ENCODE results near the gene GALNS. TPM values are rescaled to one million over a fixed set of nuclear protein-coding genes. Genes with fewer than 3 reads are reported as not detected.

Gene GALNS
- total and polyA plus RNA-seq, 2 of the 4 experiments (the other 2 are of a cell fraction), result 7.2 to 32.5 TPM

DNA sequence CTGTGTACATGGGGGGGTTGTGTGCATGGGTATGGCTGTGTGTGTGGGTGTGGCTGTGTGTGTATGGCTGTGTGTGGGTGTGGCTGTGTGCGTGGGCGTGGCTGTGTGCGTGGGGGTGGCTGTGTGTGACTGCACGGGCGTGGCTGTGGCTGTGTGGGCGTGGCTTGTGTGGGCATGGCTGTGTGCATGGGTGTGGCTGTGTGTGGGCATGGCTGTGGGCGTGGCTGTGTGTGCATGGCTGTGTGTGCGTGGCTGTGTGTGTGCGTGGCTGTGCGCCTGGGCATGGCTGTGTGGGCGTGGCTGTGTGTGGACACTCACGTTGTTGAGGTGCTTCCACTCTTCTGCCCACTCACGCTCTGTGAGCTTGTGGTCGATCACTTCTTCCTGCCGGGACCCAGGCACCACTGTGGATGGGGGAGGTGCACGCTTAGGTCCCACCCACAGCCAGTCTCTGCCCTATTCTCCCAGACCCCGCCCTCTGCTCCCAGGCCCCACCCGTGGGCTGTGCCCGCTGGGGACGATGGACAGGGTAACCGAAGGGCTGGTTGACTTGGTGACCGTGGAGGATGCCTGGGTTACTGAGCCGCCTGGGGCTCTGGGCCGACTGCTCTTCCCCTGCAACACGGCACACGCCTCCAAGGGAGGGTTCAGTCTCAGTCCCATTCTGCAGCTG, 25.7 kb upstream of the GALNS start:
- peaks cover 24% of the 10 kb centered on the region for H3K27me3 ChIP-seq (ENCODE audit: control insufficient read depth, insufficient read depth, low read length)
- TF ChIP-seq CHD1 (IDR thresholded peaks at IDR 0.05; ENCODE audit: low read depth, low read length) (no peak), POLR2A (IDR thresholded peaks at IDR 0.05; ENCODE audit: low read depth, low read length) (no peak), MAFK (IDR thresholded peaks at IDR 0.05; ENCODE audit: low read depth, low read length) (no peak), NFE2L2 (IDR thresholded peaks at IDR 0.05; ENCODE audit: low read depth, low read length) (no peak), SMC3 (IDR thresholded peaks at IDR 0.05; ENCODE audit: low read depth, low read length) (no peak), MAZ (IDR thresholded peaks at IDR 0.05; ENCODE audit: borderline replicate concordance, low read depth, low read length) (no peak), BHLHE40 (IDR thresholded peaks at IDR 0.05; ENCODE audit: low read depth, low read length) (no peak), RCOR1 (IDR thresholded peaks at IDR 0.05; ENCODE audit: insufficient replicate concordance, low read length) (no peak)
- TF ChIP-seq, protein P1, sequence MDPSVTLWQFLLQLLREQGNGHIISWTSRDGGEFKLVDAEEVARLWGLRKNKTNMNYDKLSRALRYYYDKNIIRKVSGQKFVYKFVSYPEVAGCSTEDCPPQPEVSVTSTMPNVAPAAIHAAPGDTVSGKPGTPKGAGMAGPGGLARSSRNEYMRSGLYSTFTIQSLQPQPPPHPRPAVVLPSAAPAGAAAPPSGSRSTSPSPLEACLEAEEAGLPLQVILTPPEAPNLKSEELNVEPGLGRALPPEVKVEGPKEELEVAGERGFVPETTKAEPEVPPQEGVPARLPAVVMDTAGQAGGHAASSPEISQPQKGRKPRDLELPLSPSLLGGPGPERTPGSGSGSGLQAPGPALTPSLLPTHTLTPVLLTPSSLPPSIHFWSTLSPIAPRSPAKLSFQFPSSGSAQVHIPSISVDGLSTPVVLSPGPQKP (IDR thresholded peaks at IDR 0.05; ENCODE audit: borderline replicate concordance, low read depth, low read length), result no peak
- no peak overlapping the region for H2BK15ac ChIP-seq (ENCODE audit: low read depth, low read length)
- intact Hi-C loops (cut with micrococcal nuclease) (no loop called here), dilution Hi-C loops (cut with HindIII; ENCODE audit: low sequenced_read_pairs, unreplicated experiment) (no loop called here), in situ Hi-C loops (cut with MboI; ENCODE audit: low sequenced_read_pairs) (no loop called here)
- H4K91ac ChIP-seq (ENCODE audit: insufficient read depth, low read depth, low read length), result no peak overlapping the region
- H3K79me1 ChIP-seq (ENCODE audit: low read depth in 1 of 2, low read length in 2 of 2), result no peaks in the 10 kb centered on the region
- no peak overlapping the region for H2BK5ac ChIP-seq (ENCODE audit: low read depth, low read length, poor library complexity, severe bottlenecking)
- H2AK5ac ChIP-seq (ENCODE audit: low read depth, low read length), result no peak overlapping the region
- no peak overlapping the region for H3K9ac ChIP-seq (ENCODE audit: low read depth, low read length)
- H3K27ac ChIP-seq (ENCODE audit: insufficient read depth, low read length), result no peak overlapping the region
- H3K9me3 ChIP-seq (ENCODE audit: control insufficient read depth, insufficient read depth, low read length), result no peaks in the 10 kb centered on the region
- BruUV-seq (replicated peaks), result no TSS peak
- no peak for ATAC-seq (ENCODE audit: low read depth)
- H3K4me3 ChIP-seq (ENCODE audit: insufficient read depth, low read depth, low read length), result no peak overlapping the region
- H3K36me3 ChIP-seq (ENCODE audit: control insufficient read depth, insufficient read depth, low read length), result no peaks in the 10 kb centered on the region
- WGBS, 2 experiments (ENCODE audit: extremely low coverage in 2 of 2, insufficient read length in 1 of 2), result 92% methylated on average over 8 of the region's 26 CpGs; no CpG with 5 or more reads in 1 of the 2 experiments
- DNase-seq, result no peak
- no peak overlapping the region for H3K56ac ChIP-seq (ENCODE audit: extremely low read depth, insufficient read depth, low read length)
- H3K4me2 ChIP-seq (ENCODE audit: low read depth, low read length), result no peak overlapping the region
- no peaks in the 10 kb centered on the region for H3K9me1 ChIP-seq (ENCODE audit: insufficient read depth, low read length)
- no peak overlapping the region for H3K18ac ChIP-seq (ENCODE audit: low read depth, low read length)
- ChIA-PET CTCF (no interaction called here), POLR2A (ENCODE audit: unreplicated experiment) (no interaction called here)
- no peak overlapping the region for H2AK9ac ChIP-seq (replicated peaks; ENCODE audit: low read depth, low read length, poor library complexity)
- no peak overlapping the region for H3K4ac ChIP-seq (ENCODE audit: low read depth, low read length)
- no peak overlapping the region for H2BK120ac ChIP-seq (ENCODE audit: low read depth, low read length)
- H4K8ac ChIP-seq (ENCODE audit: low read depth in 2 of 2, low read length in 2 of 2), result no peak overlapping the region
- H4K5ac ChIP-seq (ENCODE audit: low read depth, low read length), result no peak overlapping the region
- no peak overlapping the region for H3K14ac ChIP-seq (replicated peaks; ENCODE audit: low read depth, low read length)
- H4K20me1 ChIP-seq (ENCODE audit: insufficient read depth, low read length), result no peaks in the 10 kb centered on the region
- peak overlapping the region; percentile 43 for H2AFZ ChIP-seq (replicated peaks; ENCODE audit: low read length, poor library complexity)
- peaks cover 6% of the 10 kb centered on the region; the same call in 1 of the 2 replicates for H3K4me1 ChIP-seq (ENCODE audit: control insufficient read depth, insufficient read depth, low read length)
- H3K23ac ChIP-seq (ENCODE audit: low read depth, low read length), result no peak overlapping the region
- H2BK20ac ChIP-seq (ENCODE audit: low read depth, low read length), result no peak overlapping the region

Data from IMR-90 (cell line).